Fibroblast of skin of right quadriceps (primary cell): ENCODE measurements around the gene SPATA7.
"Not testable (repeated sequence)": the region's sequence is repeated elsewhere in the genome, so short reads cannot be mapped to it uniquely, and the experiment has no call there.

Source experiments
- DNase-seq: peaks from one replicate; pipeline ENCODE4 v3.0.0-alpha.2; 2013

The SPATA7 gene, protein sequence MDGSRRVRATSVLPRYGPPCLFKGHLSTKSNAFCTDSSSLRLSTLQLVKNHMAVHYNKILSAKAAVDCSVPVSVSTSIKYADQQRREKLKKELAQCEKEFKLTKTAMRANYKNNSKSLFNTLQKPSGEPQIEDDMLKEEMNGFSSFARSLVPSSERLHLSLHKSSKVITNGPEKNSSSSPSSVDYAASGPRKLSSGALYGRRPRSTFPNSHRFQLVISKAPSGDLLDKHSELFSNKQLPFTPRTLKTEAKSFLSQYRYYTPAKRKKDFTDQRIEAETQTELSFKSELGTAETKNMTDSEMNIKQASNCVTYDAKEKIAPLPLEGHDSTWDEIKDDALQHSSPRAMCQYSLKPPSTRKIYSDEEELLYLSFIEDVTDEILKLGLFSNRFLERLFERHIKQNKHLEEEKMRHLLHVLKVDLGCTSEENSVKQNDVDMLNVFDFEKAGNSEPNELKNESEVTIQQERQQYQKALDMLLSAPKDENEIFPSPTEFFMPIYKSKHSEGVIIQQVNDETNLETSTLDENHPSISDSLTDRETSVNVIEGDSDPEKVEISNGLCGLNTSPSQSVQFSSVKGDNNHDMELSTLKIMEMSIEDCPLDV

DNA sequence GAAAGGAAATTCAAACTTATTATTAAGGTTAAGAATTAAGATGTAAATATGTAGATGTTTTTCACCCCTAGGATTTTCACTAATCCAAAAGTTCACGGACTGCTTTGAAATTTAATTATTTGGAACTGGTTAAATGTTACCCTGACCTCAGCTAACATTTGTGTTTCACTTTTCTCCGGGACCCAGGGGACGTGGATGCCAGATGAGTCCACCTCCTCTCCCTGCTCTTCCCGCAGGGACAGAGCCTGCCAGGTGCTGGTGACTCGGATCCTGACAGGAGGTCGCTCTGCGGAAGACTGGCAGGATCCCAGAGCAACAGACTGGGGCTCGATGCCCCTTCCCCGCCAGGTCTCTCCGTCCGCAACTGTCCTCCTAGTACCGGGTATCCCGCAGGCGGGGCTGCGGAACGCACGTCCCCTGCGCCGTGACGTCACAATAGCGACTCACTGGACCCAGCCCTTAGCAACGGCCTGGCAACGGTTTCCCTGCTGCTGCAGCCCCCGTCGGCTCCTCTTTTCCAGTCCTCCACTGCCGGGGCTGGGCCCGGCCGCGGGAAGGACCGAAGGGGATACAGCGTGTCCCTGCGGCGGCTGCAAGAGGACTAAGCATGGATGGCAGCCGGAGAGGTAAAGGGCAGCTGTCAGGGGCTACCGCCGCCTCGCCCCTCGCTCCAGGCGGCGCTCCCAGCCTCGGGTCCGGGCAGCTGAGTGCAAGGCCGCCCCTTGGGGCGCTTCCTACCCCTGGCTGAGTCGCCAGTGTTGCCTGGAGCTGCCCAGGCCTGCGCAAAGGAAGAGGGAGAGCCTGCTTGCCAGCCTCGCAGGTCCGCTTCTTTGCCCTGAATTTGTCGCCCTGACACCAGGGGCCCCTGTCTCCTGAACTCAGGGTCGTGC, at the start of gene SPATA7:
Gene SPATA7 (plus strand): TSS at position 446 of the 890 bp plus-strand sequence. CDS start 162 bp downstream, at position 608.
- peak; percentile 86 for DNase-seq

DNA sequence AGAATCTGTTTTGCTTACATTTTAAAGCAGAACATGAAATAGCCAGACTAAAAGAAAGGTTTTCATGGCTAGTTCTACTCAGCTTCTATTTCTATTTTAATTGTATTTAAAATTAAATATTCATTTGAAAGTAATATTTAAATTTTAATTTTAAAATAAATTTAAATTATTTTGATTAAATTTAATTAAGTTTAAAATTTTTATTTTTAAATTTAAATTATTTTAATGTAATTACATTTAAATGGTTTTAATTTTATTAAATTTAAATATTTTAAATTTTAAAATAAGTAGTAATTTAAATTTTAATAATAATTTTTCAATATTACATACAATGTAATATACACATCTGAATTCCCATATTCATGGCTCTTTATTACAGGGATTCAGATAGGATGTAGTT, 45.1 kb upstream of the SPATA7 start:
- DNase-seq, result no peak

DNA sequence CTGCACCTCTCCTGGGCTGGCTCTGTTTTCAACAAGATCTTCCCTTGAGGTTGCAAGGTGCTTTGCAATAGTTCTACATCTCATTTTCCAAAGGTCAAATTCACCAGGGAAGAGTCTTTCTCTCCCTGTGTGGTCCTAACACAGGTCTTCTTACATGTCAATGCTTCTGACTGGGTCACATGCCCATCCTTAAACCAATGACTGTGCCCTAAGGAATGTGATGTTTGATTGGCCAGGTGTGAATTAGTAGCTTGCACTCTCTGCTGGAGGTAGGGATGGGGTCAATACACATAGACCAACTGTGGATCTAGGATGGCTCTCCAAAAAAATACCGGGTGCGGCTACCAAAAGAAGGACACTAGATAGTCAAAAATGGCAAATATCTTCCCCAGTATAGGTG, 42.5 kb upstream of the SPATA7 start:
- DNase-seq, result no peak

- no peak for DNase-seq
These were observed 39.3 kb upstream of the SPATA7 start for GRCh38 chr14:88346048-88346639.

- DNase-seq, result no peak
These were observed 36.9 kb upstream of the SPATA7 start for GRCh38 chr14:88348546-88348945.

DNA sequence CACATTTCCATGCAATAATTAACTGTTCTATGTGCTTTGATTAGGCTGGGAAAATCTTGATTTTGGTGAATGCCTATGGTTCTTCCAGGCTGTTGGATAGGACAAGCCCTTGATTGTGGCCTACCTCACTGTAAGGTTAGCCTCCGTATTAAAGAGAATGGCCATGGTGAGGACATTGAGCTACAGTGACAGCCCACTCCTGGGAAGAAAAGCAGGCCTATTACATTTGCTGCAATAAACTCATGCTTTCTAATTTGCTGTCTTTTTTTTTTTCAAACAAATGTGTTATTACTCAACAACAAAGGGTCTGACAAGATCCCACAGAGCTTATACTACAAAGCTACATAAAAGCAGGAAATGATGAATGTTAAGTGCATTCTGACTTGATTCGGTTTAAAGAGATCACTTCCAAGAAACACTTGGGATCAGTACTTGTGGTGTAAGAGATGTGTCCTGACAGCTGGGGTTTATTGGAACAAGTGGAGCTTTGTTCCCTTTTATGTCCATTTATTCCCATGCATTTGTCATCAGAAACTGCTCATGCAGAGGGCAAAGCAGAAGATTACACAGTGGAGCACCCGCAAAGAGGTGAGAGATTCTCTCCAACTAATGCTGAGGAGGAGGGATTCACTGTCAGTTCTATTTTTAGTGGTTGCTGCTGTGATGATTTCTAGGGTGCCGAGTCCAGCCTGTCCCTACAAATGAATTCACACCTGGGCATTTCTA, 33.3 kb upstream of the SPATA7 start:
- no peak for DNase-seq

GRCh38 chr14:88352698-88353097, 32.8 kb upstream of the SPATA7 start:
- no peak for DNase-seq

- DNase-seq, result no peak
These were observed 31.1 kb upstream of the SPATA7 start for GRCh38 chr14:88354358-88354757.

GRCh38 chr14:88359500-88359899, 26.0 kb upstream of the SPATA7 start:
- DNase-seq, result no peak

DNA sequence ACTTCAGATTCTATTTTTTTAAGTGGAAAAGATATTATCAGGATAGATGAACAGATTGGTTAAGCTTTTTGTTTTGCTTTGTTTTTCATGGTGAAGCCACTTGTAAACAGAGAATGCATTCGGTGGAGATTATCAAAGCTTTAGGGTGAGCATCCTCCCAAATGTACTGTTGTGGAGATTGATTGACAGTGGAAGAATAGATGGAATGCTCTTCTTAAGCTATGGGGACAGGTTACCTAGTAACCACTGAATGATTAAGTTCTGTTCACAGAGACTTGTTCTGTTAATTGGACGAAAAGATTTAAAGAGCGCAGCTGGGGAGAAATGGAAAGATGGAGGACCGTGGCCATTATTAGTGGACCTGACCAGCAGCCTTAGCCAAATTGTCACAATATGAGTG, 21.8 kb upstream of the SPATA7 start:
- DNase-seq, result no peak

DNA sequence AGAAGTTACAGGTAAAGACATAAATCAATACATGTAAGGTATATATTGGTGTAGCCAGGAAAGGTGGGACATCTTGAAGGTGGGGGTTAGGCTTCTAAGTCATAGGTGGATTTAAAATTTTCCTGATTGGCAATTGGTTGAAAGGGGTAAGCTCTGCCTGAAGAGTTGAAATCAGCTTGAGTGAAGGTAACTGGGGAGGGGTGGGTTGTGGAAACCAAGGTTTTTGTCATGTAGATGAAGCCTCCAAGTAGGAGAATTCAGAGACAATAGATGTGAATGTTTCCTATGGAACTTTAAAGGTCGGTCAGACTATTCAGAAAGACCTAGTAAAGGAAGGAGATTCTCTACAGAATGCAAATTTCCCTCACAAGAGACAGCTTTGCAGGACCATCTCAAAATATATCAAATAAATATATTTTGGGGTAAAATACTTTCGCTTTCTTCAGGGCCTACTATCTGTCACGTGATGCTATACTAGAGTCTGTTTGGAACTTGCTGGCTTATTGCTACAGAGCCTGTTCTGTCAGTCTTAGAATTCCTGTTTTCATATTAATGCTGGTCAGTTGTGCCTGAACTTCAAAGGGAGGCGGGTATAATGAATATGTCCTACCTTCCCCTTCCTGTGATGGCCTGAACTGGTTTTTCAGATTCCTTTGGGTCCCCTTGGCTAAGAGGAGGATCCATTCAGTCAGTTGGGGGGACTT, 20.6 kb upstream of the SPATA7 start:
- DNase-seq, result no peak

- no peak for DNase-seq
These were observed 16.0 kb upstream of the SPATA7 start for GRCh38 chr14:88369496-88369895.

- no peak for DNase-seq
These were observed 5.6 kb upstream of the SPATA7 start for GRCh38 chr14:88379706-88380343.

GRCh38 chr14:88380405-88380804, 5.1 kb upstream of the SPATA7 start:
- peak; percentile 10 for DNase-seq

GRCh38 chr14:88381634-88382033, 3.8 kb upstream of the SPATA7 start:
- not testable (repeated sequence) for DNase-seq

DNA sequence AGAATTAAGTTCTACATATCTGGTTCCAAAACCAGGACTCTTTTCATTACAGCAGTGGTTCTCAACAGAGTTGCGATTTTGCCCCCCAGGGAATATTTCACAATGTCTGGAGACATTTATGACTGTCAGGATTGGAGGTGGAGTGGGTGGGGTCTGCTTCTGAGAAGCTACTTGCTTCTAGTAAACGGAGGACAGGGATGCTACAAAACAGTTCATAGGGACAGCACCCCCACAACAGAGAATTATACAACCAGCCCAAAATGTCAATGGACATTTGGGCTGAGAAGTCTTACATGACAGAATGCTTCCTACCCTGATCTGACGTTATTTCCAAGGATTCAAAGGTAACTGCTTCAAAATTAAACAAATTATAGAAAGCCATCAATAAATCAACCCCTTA, 739 bp upstream of the SPATA7 start:
- DNase-seq, result peak; percentile 2

GRCh38 chr14:88386256-88386794, 868 bp downstream of the SPATA7 start:
- DNase-seq, result peak; percentile 3

DNA sequence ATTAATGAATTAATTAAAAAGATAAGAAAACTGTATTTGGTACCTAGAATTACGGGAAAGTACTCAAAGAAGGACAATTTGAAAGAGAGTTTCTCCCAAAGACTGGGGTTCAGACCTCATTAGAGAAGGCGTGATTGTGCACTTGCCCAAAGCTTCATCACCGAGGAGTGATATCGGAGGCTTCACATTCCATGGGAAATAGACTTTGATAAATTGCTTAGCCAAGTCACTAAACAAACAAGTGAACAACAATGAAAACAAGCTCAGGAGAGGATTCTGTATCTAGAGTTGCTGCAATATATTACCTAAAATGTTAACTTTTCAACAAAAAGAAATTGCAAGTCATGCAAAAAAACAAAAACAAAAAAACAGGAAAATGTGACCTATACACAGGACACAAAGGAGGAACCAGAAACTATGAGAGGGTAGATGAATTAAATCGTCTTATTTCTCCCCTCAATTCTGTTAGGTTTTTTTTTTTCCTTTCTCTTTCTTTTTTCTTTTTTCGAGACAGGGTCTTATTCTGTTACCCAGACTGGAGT, 3.4 kb downstream of the SPATA7 start:
- DNase-seq, result no peak

GRCh38 chr14:88392609-88393008, 7.2 kb downstream of the SPATA7 start:
- no peak for DNase-seq

GRCh38 chr14:88411039-88411438, 25.6 kb downstream of the SPATA7 start:
- no peak for DNase-seq

DNA sequence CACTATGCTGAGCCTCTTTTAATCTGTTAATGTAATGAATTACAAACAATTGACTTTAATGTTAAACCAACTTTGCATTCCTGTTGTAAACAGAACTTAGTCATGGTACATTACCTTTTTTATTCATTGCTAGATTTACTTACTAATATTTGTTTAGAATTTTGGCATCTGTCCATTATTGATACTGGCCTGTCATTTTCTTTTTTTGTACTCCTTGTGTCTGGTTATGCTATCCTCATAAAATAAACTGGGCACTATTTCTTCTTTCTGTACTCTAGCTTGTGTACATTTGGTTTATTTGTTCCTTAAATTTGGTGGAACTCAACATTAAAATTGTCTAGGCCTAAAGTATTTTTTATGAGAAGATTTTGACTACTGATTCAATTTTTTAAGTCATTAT, 32.1 kb downstream of the SPATA7 start:
- no peak for DNase-seq
